GM23338 (cell line): ENCODE results near the gene ATAD2B. TPM values are rescaled to one million over a fixed set of nuclear protein-coding genes. Genes with fewer than 3 reads are reported as not detected.

ENCODE experiments used
- ATAC-seq: fragments of 200-7000 bp; cut with Tn5 transposase; 3 replicates; pipeline ENCODE4 v1.9.1; 2020
- DNase-seq: peaks from one replicate; pipeline ENCODE4 v3.0.0-alpha.2; 2015; ENCODE audit warnings: low spot score
- H2AFZ ChIP-seq: fragments of 200-600 bp; sonication (generic); 2 replicates; pipeline ENCODE4 v1.8.0; 2016; ENCODE audit warnings: antibody characterized with exemption, mild to moderate bottlenecking, moderate library complexity
- H3F3A ChIP-seq: fragments of 200-600 bp; sonication (generic); replicated peaks from 2 replicates; pipeline ENCODE4 v1.8.0; 2017; ENCODE audit warnings: antibody characterized with exemption, mixed run types, low read depth
- H3K27ac ChIP-seq: fragments of 200-600 bp; sonication (generic); 2 replicates; pipeline ENCODE4 v1.6.1; 2016; ENCODE audit warnings: low read depth
- H3K27me3 ChIP-seq: fragments of 200-600 bp; sonication (generic); 2 replicates; pipeline ENCODE4 v1.8.0; 2016; ENCODE audit warnings: mild to moderate bottlenecking, mixed run types, moderate library complexity; ENCODE audit not compliant: insufficient read depth
- H3K36me3 ChIP-seq: fragments of 200-600 bp; sonication (generic); 2 replicates; pipeline ENCODE4 v1.8.0; 2016; ENCODE audit warnings: mild to moderate bottlenecking; ENCODE audit not compliant: insufficient read depth
- H3K4me1 ChIP-seq: fragments of 200-600 bp; sonication (generic); 2 replicates; pipeline ENCODE4 v1.8.0; 2016; ENCODE audit warnings: mild to moderate bottlenecking, moderate library complexity; ENCODE audit not compliant: insufficient read depth
- H3K4me2 ChIP-seq: fragments of 200-600 bp; sonication (generic); 2 replicates; pipeline ENCODE4 v1.7.1; 2017; ENCODE audit warnings: mixed run types
- H3K4me3 ChIP-seq: fragments of 200-600 bp; sonication (generic); 2 replicates; pipeline ENCODE4 v1.6.1; 2016; ENCODE audit warnings: mixed run types
- H3K79me2 ChIP-seq: fragments of 200-600 bp; sonication (generic); replicated peaks from 2 replicates; pipeline ENCODE4 v1.8.0; 2017; ENCODE audit warnings: mild to moderate bottlenecking; ENCODE audit not compliant: insufficient read depth
- H3K9me2 ChIP-seq: fragments of 200-600 bp; sonication (generic); 2 replicates; pipeline ENCODE4 v1.8.0; 2017; ENCODE audit not compliant: insufficient read depth
- H4K20me1 ChIP-seq: fragments of 200-600 bp; sonication (generic); replicated peaks from 2 replicates; pipeline ENCODE4 v1.8.0; 2017; ENCODE audit warnings: mild to moderate bottlenecking; ENCODE audit not compliant: insufficient read depth
- H3K27ac Mint-ChIP-seq: 2 replicates; pipeline ENCODE4 v1.8.0; 2020; ENCODE audit warnings: inconsistent platforms, mild to moderate bottlenecking, moderate library complexity, mixed read lengths
- H3K27me3 Mint-ChIP-seq: 3 replicates; pipeline ENCODE4 v1.8.0; 2022; ENCODE audit warnings: low read depth, mild to moderate bottlenecking, moderate library complexity, mixed read lengths, inconsistent platforms; ENCODE audit not compliant: insufficient read depth, poor library complexity
- H3K36me3 Mint-ChIP-seq: 3 replicates; pipeline ENCODE4 v1.8.0; 2021; ENCODE audit warnings: low read depth, mild to moderate bottlenecking, inconsistent platforms, moderate library complexity, mixed read lengths
- H3K4me1 Mint-ChIP-seq: 3 replicates; pipeline ENCODE4 v1.8.0; 2020; ENCODE audit warnings: mild to moderate bottlenecking, inconsistent platforms, mixed read lengths
- H3K4me3 Mint-ChIP-seq: 3 replicates; pipeline ENCODE4 v1.8.0; 2021; ENCODE audit warnings: moderate library complexity, mild to moderate bottlenecking, inconsistent platforms, mixed read lengths
- H3K9me3 Mint-ChIP-seq: 3 replicates; pipeline ENCODE4 v1.8.0; 2020; ENCODE audit warnings: moderate library complexity, mild to moderate bottlenecking, inconsistent platforms, mixed read lengths
- CREB1 ChIP-seq: fragments of 250-450 bp; sonication (Bioruptor Pico); IDR thresholded peaks from 2 replicates; pipeline ENCODE4 v1.5.0; 2020; ENCODE audit warnings: low read depth, mild to moderate bottlenecking, moderate library complexity
- EZH2phosphoT487 ChIP-seq: fragments of 200-600 bp; sonication (generic); IDR thresholded peaks from one replicate; pipeline ENCODE4 v1.8.1; 2018; ENCODE audit warnings: antibody characterized with exemption; ENCODE audit not compliant: unreplicated experiment
- POLR2AphosphoS5 ChIP-seq: IDR thresholded peaks from 2 replicates; pipeline ENCODE4 v1.6.1; 2016; ENCODE audit warnings: antibody characterized with exemption, low read depth
- STAT1 ChIP-seq: IDR thresholded peaks from one replicate; pipeline ENCODE4 v1.6.1; 2016; ENCODE audit warnings: antibody characterized with exemption; ENCODE audit not compliant: unreplicated experiment
- ZNF114 ChIP-seq: fragments of 250-450 bp; sonication (Bioruptor Pico); IDR thresholded peaks from 2 replicates; pipeline ENCODE4 v1.5.0; 2020; ENCODE audit warnings: mild to moderate bottlenecking, moderate library complexity
- polyA plus RNA-seq: library from polyadenylated mRNA; unstranded; fragments of >200 nt; fragmentation: Nextera tagmentation; extraction: Ambion mirVana; gene quantifications from 2 replicates; pipeline ENCODE4 v1.2.1, GENCODE V29; 2016
- total RNA-seq: library from RNA; depleted of rRNA; stranded (reverse); fragments of >200 nt; shearing (Covaris generic); gene quantifications from 2 replicates; pipeline ENCODE4 v1.2.3, GENCODE V29; 2014
- TF ChIP-seq, protein P1 (sequence below): IDR thresholded peaks from one replicate; pipeline ENCODE4 v1.6.1; 2018; ENCODE audit warnings: antibody characterized with exemption; ENCODE audit not compliant: unreplicated experiment
- TF ChIP-seq, protein P2 (sequence below): IDR thresholded peaks from 2 replicates; pipeline ENCODE4 v1.6.1; 2016; ENCODE audit warnings: antibody characterized with exemption

Gene ATAD2B
- total and polyA plus RNA-seq, 2 experiments from 2014 or later: 12.4 to 19.3 TPM

DNA sequence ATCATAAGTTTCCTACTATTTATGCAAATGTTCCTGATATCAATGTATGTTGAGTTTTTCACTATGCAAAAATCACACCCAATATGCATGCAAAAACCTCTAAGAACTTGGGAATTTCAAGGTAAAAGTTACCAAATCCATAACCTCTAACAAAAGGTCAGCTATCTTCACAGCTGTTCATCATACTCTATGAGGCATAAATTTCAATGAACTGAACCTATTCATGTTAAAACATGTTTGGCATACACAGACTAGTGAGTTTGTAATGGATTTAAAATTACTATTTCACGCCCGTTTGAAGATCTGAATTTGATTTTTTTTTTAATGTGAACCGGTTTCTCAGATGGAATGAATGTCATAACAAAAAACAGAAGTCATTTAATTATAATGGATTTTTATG, 100.2 kb downstream of the ATAD2B start:
- Mint-ChIP-seq H3K9me3 (no peaks in the 10 kb centered on the region), H3K4me1 (no peaks in the 10 kb centered on the region), H3K27me3 (peaks cover 2% of the 10 kb centered on the region), H3K27ac (no peak overlapping the region), H3K4me3 (no peak overlapping the region), H3K36me3 (no peaks in the 10 kb centered on the region)
- H3K27me3 ChIP-seq: no peaks in the 10 kb centered on the region
- no peaks in the 10 kb centered on the region for H3F3A ChIP-seq
- no peak overlapping the region for H3K27ac ChIP-seq
- H3K36me3 ChIP-seq: no peaks in the 10 kb centered on the region
- no peak for TF ChIP-seq POLR2AphosphoS5
- no peaks in the 10 kb centered on the region for H3K4me1 ChIP-seq
- H3K79me2 ChIP-seq: no peaks in the 10 kb centered on the region
- no peaks in the 10 kb centered on the region for H4K20me1 ChIP-seq
- no peak for DNase-seq
- no peaks in the 10 kb centered on the region for H3K9me2 ChIP-seq
- no peak overlapping the region for H2AFZ ChIP-seq
- no peak overlapping the region for H3K4me2 ChIP-seq
- H3K4me3 ChIP-seq: no peak overlapping the region
- no peak for ATAC-seq

DNA sequence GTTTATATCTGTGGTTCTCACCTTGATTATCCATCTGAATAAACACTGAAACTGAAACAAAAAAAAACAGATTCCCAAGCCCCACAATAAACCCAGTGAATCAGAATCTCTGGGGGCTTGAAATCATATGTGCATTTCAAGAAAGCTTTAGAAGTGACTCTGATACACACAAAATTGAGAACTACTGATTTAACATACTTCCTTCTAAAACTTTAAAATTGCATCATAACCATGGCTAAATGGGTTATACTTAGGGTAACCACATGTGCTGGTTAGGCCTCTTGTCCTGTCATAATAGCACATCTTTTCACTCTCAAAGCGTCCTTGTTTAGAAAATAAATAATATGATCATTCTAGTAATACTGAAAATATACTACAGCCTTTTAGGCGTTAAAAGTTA, 100.9 kb downstream of the ATAD2B start:
- H3K27me3 ChIP-seq: no peaks in the 10 kb centered on the region
- no peaks in the 10 kb centered on the region for H3K9me2 ChIP-seq
- no peaks in the 10 kb centered on the region for H3K36me3 Mint-ChIP-seq
- H3K27ac Mint-ChIP-seq: no peak overlapping the region
- H4K20me1 ChIP-seq: no peaks in the 10 kb centered on the region
- no peaks in the 10 kb centered on the region for H3K79me2 ChIP-seq
- H3K27me3 Mint-ChIP-seq: peaks cover 2% of the 10 kb centered on the region
- TF ChIP-seq, protein P1, sequence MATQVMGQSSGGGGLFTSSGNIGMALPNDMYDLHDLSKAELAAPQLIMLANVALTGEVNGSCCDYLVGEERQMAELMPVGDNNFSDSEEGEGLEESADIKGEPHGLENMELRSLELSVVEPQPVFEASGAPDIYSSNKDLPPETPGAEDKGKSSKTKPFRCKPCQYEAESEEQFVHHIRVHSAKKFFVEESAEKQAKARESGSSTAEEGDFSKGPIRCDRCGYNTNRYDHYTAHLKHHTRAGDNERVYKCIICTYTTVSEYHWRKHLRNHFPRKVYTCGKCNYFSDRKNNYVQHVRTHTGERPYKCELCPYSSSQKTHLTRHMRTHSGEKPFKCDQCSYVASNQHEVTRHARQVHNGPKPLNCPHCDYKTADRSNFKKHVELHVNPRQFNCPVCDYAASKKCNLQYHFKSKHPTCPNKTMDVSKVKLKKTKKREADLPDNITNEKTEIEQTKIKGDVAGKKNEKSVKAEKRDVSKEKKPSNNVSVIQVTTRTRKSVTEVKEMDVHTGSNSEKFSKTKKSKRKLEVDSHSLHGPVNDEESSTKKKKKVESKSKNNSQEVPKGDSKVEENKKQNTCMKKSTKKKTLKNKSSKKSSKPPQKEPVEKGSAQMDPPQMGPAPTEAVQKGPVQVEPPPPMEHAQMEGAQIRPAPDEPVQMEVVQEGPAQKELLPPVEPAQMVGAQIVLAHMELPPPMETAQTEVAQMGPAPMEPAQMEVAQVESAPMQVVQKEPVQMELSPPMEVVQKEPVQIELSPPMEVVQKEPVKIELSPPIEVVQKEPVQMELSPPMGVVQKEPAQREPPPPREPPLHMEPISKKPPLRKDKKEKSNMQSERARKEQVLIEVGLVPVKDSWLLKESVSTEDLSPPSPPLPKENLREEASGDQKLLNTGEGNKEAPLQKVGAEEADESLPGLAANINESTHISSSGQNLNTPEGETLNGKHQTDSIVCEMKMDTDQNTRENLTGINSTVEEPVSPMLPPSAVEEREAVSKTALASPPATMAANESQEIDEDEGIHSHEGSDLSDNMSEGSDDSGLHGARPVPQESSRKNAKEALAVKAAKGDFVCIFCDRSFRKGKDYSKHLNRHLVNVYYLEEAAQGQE: no peak
- TF ChIP-seq EZH2phosphoT487: no peak
- no peak for TF ChIP-seq ZNF114
- TF ChIP-seq, protein P2, sequence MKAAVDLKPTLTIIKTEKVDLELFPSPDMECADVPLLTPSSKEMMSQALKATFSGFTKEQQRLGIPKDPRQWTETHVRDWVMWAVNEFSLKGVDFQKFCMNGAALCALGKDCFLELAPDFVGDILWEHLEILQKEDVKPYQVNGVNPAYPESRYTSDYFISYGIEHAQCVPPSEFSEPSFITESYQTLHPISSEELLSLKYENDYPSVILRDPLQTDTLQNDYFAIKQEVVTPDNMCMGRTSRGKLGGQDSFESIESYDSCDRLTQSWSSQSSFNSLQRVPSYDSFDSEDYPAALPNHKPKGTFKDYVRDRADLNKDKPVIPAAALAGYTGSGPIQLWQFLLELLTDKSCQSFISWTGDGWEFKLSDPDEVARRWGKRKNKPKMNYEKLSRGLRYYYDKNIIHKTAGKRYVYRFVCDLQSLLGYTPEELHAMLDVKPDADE: no peak
- TF ChIP-seq CREB1 (CRISPR knock-in tag): no peak
- TF ChIP-seq STAT1: no peak
- no peaks in the 10 kb centered on the region for H3K36me3 ChIP-seq
- no peak overlapping the region for H3K4me3 Mint-ChIP-seq
- H3K4me2 ChIP-seq: no peak overlapping the region
- H3K9me3 Mint-ChIP-seq: no peaks in the 10 kb centered on the region
- H3K4me3 ChIP-seq: no peak overlapping the region
- no peaks in the 10 kb centered on the region for H3K4me1 ChIP-seq
- no peaks in the 10 kb centered on the region for H3K4me1 Mint-ChIP-seq
- ATAC-seq (no peak), DNase-seq (no peak)
- H3F3A ChIP-seq: no peaks in the 10 kb centered on the region
- H3K27ac ChIP-seq: no peak overlapping the region
- H2AFZ ChIP-seq: no peak overlapping the region
